Naive B cell (primary cell): ENCODE data around the gene AP1M1. TPM values are rescaled to one million over a fixed set of nuclear protein-coding genes. Genes with fewer than 3 reads are reported as not detected.

Experiments used
- ATAC-seq, 2 donors: fragments of 150-1000 bp; cut with Tn5 transposase; 2 replicates each; pipeline ENCODE4 v1.10.0; 2021; ENCODE audit warnings: low read depth in 2 of 2, mild to moderate bottlenecking in 2 of 2, moderate library complexity in 2 of 2
- DNase-seq: peaks from one replicate; pipeline ENCODE4 v3.0.0; 2022
- H3K27ac Mint-ChIP-seq, 6 donors: one replicate each; pipeline ENCODE4 v1.8.0; 2020 to 2022; ENCODE audit warnings: mild to moderate bottlenecking in 6 of 6, mixed read lengths in 6 of 6, moderate library complexity in 5 of 6, inconsistent platforms in 2 of 6
- H3K27me3 Mint-ChIP-seq, 3 donors: one replicate each; pipeline ENCODE4 v1.8.0; 2021 to 2022; ENCODE audit warnings: mixed read lengths in 3 of 3, mild to moderate bottlenecking in 1 of 3
- H3K36me3 Mint-ChIP-seq, 2 donors: one replicate each; pipeline ENCODE4 v1.8.0; 2020 to 2022; ENCODE audit warnings: mixed read lengths in 2 of 2, inconsistent platforms in 1 of 2, mild to moderate bottlenecking in 1 of 2
- H3K4me1 Mint-ChIP-seq, 3 donors: one replicate each; pipeline ENCODE4 v1.8.0; 2020 to 2022; ENCODE audit warnings: mixed read lengths in 3 of 3, inconsistent platforms in 1 of 3, mild to moderate bottlenecking in 1 of 3, moderate library complexity in 1 of 3
- H3K4me3 Mint-ChIP-seq, 8 donors: one replicate each; pipeline ENCODE4 v1.8.0; 2020 to 2022; ENCODE audit warnings: mild to moderate bottlenecking in 8 of 8, mixed read lengths in 8 of 8, moderate library complexity in 8 of 8, inconsistent platforms in 2 of 8
- H3K9me3 Mint-ChIP-seq, 7 donors: one replicate each; pipeline ENCODE4 v1.8.0; 2020 to 2022; ENCODE audit warnings: mixed read lengths in 7 of 7, mild to moderate bottlenecking in 5 of 7, inconsistent platforms in 2 of 7, moderate library complexity in 1 of 7
- polyA plus RNA-seq, 6 donors: library from polyadenylated mRNA; unstranded; fragments of 300-500 nt; fragmentation: Illumina TruSeq; gene quantifications; one replicate each; pipeline ENCODE4 v1.2.3, GENCODE V29; 2021; ENCODE audit warnings: low read depth in 6 of 6

The AP1M1 gene
- polyA plus RNA-seq, 6 donors from 2014 or later, result 121 to 135 (median 122) TPM

DNA sequence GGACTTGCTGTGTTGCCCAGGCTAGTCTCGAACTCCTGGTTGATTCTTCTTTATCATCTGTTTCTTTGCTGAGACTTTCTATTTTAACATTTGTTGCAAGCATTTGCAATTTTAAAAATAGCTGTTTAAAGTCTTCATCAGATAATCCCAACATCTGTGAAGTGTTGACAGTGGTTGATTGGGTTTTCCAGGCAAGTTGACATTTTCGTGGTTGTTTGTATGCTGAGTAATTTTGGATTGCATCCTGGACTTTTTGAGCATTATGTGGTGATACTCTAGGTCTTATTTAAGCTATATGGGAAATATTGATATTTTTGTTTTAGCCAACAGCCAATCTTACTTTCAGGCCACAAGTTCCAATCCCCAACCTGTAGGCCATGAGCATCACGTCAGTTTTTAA is 25.1 kb downstream of the AP1M1 start:
- Mint-ChIP-seq H3K27ac (no peak overlapping the region), H3K4me3 (peak overlapping the region in 1 of 8 donors; percentile 50), H3K9me3 (peaks cover 0 to 37% (median 21%) of the 10 kb centered on the region in 7 donors), H3K27me3 (no peaks in the 10 kb centered on the region), H3K4me1 (peaks cover 13 to 22% (median 13%) of the 10 kb centered on the region in 3 donors), H3K36me3 (peaks cover 11 to 28% of the 10 kb centered on the region in 2 donors)
- ATAC-seq (no peak), DNase-seq (no peak)

DNA sequence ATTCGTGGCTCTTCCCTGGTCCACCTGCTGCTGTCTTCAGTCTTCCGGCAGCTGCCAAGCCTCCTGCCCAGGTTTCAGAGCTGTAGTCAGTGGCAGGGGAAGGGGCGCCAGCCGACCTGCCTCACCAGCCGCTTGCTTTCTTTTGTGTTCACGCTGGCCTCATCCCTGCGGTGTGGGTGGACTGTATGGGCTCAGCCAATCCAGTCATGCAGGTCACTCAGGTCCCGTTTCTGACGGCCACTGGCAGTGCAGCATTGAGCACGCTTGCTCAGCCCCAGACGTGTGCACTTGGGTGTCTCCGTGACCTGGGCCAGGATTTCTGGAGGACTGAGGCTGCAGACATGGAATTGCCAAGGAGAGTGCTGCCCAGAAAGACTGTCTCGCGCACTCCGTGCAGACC is 26.0 kb downstream of the AP1M1 start:
- no peak overlapping the region for H3K27ac Mint-ChIP-seq
- H3K4me3 Mint-ChIP-seq, result no peak overlapping the region
- no peaks in the 10 kb centered on the region for H3K27me3 Mint-ChIP-seq
- no peak for DNase-seq
- no peak for ATAC-seq
- peaks cover 4 to 12% (median 5%) of the 10 kb centered on the region in 3 donors for H3K4me1 Mint-ChIP-seq
- peaks cover 0 to 37% (median 21%) of the 10 kb centered on the region in 7 donors for H3K9me3 Mint-ChIP-seq
- peaks cover 11 to 28% of the 10 kb centered on the region in 2 donors for H3K36me3 Mint-ChIP-seq

DNA sequence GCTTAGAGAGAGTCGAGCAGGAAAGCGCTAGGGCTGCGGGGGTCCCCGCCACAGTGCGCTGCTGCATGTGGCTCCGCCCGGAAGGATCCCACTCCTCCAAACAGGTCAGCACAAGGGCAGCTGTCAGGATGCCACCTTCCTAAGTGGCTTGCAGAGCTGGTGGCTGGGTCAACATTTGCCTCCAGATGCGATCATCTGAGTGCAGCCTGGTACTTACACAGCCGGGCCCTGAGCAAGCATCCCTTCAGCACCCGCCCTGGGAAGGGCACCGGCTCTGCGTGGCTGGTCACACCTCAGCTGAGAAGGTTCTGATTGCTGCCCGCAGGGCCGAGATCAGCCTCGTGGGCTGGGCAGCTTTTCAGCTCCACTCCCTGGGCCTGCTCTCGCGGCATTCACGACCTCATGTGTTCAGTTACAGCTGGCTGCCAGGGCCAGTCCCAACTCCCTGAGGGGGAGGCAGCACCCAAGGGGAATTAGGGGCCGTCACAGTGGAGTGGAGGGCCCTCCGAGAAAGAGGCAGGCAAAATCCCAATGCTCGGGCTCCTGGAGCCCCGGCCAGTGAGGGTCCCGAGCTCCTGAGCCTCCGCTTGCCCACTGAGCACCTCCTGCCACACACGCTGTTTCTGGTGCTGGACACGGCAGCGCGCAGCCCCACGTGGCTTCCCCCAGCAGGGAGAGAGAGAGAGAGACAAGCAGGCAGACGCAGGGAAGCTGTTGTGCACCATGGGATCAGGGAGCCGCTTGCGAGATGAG is 26.8 kb downstream of the AP1M1 start:
- H3K4me3 Mint-ChIP-seq, result no peak overlapping the region
- ATAC-seq (no peak), DNase-seq (no peak)
- H3K4me1 Mint-ChIP-seq, result peaks cover 0 to 5% (median under 1%) of the 10 kb centered on the region in 3 donors
- peak overlapping the region in 1 of 6 donors; percentile 53 for H3K27ac Mint-ChIP-seq
- H3K9me3 Mint-ChIP-seq, result peaks cover 0 to 32% (median 18%) of the 10 kb centered on the region in 7 donors
- peaks cover 12 to 32% of the 10 kb centered on the region in 2 donors for H3K36me3 Mint-ChIP-seq
- H3K27me3 Mint-ChIP-seq, result no peaks in the 10 kb centered on the region

DNA sequence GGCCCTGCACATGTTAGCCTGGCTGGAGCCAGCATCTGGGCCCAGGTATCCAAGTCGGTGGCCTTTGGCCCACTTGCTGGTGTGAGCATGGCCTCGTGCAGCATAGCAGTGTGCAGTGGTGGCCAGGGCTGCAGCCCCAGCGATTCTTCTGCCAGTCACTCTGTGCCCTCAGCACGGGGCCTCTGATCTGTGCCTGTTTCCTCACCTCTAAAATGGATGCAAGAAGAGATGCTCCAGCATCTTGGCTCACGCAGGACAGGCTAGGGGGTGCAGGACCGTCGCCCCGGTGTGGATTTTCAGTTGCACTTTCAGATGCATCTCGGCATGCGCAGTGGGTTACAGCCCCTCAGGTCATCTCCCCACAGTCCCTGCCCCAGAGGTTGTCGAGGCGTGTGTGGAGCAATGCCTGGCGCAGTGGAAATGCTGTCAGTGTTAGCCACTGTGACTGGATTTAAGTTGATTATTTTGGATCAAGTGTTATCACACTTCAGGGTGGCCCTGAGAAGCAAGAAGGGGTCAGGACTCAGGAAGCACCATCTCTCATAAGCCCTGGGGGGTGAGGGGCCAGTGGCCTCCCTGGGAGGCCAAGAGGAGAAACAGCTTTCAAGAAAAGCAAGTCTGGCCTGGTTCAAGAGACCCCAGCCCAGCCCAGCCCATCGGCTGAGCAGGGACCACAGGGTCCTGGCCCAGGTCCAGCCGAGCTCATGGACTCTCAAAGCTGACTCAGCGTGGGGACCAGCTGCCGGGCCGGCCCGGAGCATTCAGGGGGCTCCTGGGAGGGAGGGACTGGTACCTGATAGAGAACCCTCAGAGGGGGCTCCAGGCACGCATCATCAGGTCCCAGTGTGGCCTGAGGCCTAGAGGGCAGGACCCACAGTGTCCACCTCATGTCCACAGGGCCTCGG is 27.8 kb downstream of the AP1M1 start:
- ATAC-seq (no peak), DNase-seq (no peak)
- H3K9me3 Mint-ChIP-seq, result peaks cover 0 to 26% (median 13%) of the 10 kb centered on the region in 7 donors
- peak overlapping the region in 1 of 6 donors; percentile 66 for H3K27ac Mint-ChIP-seq
- peaks cover 17 to 38% of the 10 kb centered on the region in 2 donors for H3K36me3 Mint-ChIP-seq
- H3K27me3 Mint-ChIP-seq, result no peaks in the 10 kb centered on the region
- H3K4me1 Mint-ChIP-seq, result peaks cover 0 to 4% (median 0%) of the 10 kb centered on the region in 3 donors
- H3K4me3 Mint-ChIP-seq, result no peak overlapping the region

DNA sequence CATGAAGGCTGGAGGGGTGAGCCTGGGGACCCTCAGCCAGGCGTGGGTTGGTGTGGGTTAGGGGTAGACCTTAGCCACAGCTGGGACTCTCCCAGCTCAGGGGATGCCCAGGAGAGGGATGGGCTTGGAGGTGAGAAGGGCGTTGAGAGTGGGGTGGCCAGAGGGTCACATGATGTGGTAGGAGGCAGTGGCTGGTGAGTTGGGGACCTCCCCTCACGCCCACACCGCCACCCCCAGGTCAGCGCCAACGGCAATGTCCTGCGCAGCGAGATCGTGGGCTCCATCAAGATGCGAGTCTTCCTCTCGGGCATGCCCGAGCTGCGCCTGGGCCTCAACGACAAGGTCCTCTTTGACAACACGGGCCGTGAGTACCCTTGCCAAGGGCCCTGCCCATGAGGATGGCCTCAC is 28.5 kb downstream of the AP1M1 start:
- Mint-ChIP-seq H3K4me3 (no peak overlapping the region), H3K4me1 (peaks cover 0 to 4% (median 0%) of the 10 kb centered on the region in 3 donors), H3K36me3 (peaks cover 13 to 37% of the 10 kb centered on the region in 2 donors), H3K27ac (peak overlapping the region in 1 of 6 donors; percentile 66), H3K9me3 (peaks cover 0 to 19% (median 7%) of the 10 kb centered on the region in 7 donors), H3K27me3 (no peaks in the 10 kb centered on the region)
- no peak for ATAC-seq
- no peak for DNase-seq

DNA sequence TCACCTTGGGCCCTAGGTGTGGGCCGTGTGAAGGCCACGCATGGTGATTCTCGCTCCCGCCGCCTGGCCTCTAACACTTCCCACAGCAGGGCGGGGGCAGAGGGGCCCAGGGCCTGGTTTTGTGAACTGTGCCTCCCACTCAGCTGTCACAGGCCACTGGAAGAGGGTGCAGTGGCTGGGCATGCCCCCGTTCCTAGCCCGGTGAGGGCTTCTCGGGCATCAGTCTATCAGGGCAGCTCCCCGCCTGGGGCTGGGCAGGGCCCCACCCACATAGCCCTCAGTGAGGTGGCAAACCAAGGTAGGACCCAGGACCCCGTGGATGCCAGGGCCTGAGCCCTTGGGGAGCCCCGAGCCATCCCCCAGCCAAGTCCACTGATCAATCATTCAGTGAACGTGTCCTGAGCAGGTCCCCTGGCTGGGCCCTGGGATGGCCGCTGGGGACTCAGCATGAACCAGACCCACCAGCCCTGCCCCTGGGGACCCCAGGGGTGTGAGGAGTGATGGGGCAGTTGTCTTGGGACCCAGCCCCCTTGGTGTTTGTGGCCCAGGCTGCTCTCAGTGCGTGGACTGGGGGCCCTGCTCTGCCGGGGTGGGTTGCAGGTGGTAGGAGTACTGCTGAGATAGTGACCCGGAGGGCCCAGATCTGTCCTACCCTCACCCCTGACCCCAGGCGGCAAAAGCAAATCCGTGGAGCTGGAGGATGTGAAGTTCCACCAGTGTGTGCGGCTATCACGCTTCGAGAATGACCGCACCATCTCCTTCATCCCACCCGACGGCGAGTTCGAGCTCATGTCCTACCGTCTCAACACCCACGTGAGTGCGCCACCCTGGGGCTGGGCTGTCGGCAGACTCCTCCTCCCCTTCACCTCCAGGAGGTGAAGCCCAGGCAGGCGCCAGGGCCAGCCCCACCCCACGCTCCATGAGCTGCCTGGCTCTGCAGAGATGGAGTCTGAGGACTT is 29.4 kb downstream of the AP1M1 start:
- H3K27ac Mint-ChIP-seq, result no peak overlapping the region
- no peak for ATAC-seq
- peaks cover 0 to 11% (median 1%) of the 10 kb centered on the region in 7 donors for H3K9me3 Mint-ChIP-seq
- peaks cover 0 to 4% (median 0%) of the 10 kb centered on the region in 3 donors for H3K4me1 Mint-ChIP-seq
- H3K27me3 Mint-ChIP-seq, result no peaks in the 10 kb centered on the region
- peaks cover 19 to 36% of the 10 kb centered on the region in 2 donors for H3K36me3 Mint-ChIP-seq
- H3K4me3 Mint-ChIP-seq, result no peak overlapping the region
- no peak for DNase-seq

DNA sequence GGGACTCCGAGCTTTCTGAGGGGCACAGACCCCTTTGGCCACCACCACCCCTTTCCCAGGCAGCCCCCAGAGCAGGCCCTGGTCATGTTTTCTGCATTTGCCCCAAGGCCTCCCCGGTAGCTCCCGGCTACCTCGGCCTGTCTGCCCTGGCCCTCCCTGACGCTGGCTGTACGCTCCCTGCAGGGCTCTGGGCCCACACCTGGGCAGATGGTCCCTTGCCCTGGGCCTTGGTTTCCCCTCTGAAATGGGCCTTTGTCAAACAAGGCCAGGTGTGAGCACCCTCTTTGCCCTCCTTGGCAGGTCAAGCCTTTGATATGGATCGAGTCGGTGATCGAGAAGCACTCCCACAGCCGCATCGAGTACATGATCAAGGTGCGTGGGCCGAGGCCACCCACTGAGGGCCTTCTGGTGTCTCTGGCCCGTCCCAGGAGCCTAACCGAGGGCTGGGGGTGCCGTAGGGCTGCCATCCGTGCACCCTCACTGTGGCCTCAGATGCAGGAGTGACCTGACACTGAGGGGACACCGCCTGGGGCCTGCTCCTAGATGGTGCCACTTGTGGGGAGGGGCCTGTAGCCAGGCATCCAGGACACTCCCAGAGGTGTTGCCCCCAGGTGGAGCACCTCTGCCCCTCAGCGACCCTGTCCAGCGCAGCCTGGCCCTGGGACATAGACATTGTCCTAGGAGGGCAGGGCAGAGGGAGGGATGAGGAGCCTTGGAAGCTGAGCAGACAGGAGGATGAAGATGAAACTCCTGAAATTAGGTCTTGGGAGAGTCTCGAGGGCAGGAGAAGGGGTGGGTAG is 30.3 kb downstream of the AP1M1 start:
- peaks cover 0 to 7% (median 0%) of the 10 kb centered on the region in 3 donors for H3K4me1 Mint-ChIP-seq
- no peak for DNase-seq
- H3K27me3 Mint-ChIP-seq, result no peaks in the 10 kb centered on the region
- peaks cover 16 to 33% of the 10 kb centered on the region in 2 donors for H3K36me3 Mint-ChIP-seq
- no peak for ATAC-seq
- H3K4me3 Mint-ChIP-seq, result no peak overlapping the region
- H3K9me3 Mint-ChIP-seq, result peaks cover 0 to 3% (median 0%) of the 10 kb centered on the region in 7 donors
- no peak overlapping the region for H3K27ac Mint-ChIP-seq

DNA sequence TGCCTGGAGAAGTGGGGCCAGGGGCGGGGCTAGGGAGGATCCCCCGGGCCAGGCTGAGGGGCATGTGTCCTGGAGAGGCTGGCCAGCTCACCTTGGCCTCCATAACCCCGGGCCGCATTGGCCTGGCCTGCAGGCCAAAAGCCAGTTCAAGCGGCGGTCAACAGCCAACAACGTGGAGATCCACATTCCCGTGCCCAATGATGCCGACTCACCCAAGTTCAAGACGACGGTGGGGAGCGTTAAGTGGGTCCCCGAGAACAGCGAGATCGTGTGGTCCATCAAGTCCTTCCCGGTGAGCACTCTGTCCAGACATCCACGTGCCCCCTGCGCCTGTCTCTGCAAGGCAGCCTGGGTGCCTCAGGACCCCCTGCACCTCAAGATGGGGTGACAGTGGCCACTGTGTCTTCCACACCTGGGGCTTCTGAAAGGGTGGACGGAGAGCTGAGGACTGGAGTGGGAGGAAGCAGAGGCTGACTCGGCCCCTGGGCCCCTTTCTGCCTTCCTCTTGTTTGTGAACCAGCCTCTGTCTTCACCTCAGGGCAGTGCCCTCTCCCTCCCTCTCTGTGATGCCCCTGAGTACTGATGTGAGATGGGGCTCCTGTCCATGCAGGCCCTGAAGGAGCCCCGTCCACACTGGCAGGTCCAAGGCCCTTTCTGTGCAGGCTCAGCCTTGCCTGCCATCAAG is 31.1 kb downstream of the AP1M1 start:
- Mint-ChIP-seq H3K27me3 (no peaks in the 10 kb centered on the region), H3K4me3 (no peak overlapping the region), H3K36me3 (peaks cover 13 to 28% of the 10 kb centered on the region in 2 donors), H3K9me3 (no peaks in the 10 kb centered on the region), H3K27ac (no peak overlapping the region), H3K4me1 (peaks cover 0 to 7% (median 0%) of the 10 kb centered on the region in 3 donors)
- ATAC-seq (no peak), DNase-seq (no peak)

DNA sequence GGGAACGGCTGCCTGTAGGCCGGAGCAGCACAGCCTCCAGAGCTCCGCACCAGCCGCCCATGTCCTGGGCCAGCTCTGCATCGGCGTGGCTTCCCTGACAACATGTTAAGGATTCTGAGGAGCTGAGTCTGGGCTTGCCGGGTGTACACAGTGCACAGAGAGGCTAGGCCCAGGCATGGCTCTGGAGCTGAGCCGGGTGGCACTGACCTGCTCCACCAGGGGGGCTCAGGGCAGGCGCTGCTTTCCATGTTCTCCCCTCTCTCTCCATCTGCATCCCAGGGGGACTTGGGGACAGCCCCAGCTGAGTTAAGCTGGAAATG is 31.6 kb downstream of the AP1M1 start:
- ATAC-seq (no peak), DNase-seq (no peak)
- peaks cover 0 to 7% (median 0%) of the 10 kb centered on the region in 3 donors for H3K4me1 Mint-ChIP-seq
- no peak overlapping the region for H3K4me3 Mint-ChIP-seq
- no peaks in the 10 kb centered on the region for H3K27me3 Mint-ChIP-seq
- no peak overlapping the region for H3K27ac Mint-ChIP-seq
- H3K36me3 Mint-ChIP-seq, result peaks cover 13 to 24% of the 10 kb centered on the region in 2 donors
- no peaks in the 10 kb centered on the region for H3K9me3 Mint-ChIP-seq

DNA sequence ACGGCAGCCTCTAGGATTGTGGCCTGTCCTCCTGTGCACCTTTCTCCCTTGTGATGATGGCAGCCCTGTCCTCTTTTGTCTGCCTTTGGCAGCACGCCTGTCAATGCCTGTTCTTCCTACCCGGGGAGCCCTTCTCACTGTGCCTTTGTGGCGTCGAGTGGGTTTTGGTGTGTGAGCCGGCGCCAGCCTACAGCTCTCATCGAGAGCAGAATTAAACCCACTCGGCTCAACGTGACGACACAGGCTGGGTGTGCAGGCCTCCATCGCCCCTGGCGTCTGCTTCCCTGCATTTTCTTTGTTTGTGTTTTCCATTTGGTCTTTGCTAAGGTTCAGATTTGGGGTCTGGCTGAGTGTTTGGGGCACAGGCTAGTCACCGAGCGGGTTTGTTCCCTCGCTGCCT is 34.4 kb downstream of the AP1M1 start:
- H3K36me3 Mint-ChIP-seq, result peaks cover 18 to 40% of the 10 kb centered on the region in 2 donors
- DNase-seq (no peak), ATAC-seq (no peak)
- H3K27me3 Mint-ChIP-seq, result no peaks in the 10 kb centered on the region
- no peak overlapping the region for H3K27ac Mint-ChIP-seq
- no peak overlapping the region for H3K4me3 Mint-ChIP-seq
- H3K9me3 Mint-ChIP-seq, result no peaks in the 10 kb centered on the region
- H3K4me1 Mint-ChIP-seq, result peaks cover 0 to 17% (median 8%) of the 10 kb centered on the region in 3 donors

DNA sequence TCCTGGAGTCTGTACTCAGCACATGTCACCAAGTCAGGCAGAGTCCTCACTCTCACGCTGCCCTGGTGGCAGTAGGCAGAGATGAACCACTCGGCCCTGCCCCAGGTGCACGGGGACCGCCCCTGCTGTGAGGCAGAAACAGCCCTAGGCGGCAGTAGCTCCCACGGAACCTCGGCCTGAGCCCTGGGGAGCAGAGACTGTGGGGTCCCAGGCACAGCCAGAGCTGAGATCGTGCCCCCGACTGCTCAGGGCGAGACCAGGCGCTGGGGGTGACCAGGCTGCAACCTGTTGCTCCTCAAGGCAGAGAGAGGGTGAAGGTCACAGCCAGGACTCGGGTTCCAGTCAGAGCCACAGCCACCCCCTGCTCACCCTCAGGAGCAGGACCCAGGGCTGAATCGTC is 34.9 kb downstream of the AP1M1 start:
- H3K4me1 Mint-ChIP-seq, result peaks cover 1 to 17% (median 11%) of the 10 kb centered on the region in 3 donors
- no peaks in the 10 kb centered on the region for H3K9me3 Mint-ChIP-seq
- DNase-seq, result no peak
- no peak overlapping the region for H3K27ac Mint-ChIP-seq
- H3K27me3 Mint-ChIP-seq, result no peaks in the 10 kb centered on the region
- H3K36me3 Mint-ChIP-seq, result peaks cover 18 to 40% of the 10 kb centered on the region in 2 donors
- H3K4me3 Mint-ChIP-seq, result no peak overlapping the region
- no peak for ATAC-seq
